HG02588 (cell line): ENCODE data around the gene KREMEN1.

Experiments used
- ATAC-seq: cut with Tn5 transposase; IDR thresholded peaks from one replicate; pipeline ENCODE4 v1.9.1; 2021; ENCODE audit warnings: mild to moderate bottlenecking, moderate library complexity; ENCODE audit not compliant: unreplicated experiment

KREMEN1 gene

DNA sequence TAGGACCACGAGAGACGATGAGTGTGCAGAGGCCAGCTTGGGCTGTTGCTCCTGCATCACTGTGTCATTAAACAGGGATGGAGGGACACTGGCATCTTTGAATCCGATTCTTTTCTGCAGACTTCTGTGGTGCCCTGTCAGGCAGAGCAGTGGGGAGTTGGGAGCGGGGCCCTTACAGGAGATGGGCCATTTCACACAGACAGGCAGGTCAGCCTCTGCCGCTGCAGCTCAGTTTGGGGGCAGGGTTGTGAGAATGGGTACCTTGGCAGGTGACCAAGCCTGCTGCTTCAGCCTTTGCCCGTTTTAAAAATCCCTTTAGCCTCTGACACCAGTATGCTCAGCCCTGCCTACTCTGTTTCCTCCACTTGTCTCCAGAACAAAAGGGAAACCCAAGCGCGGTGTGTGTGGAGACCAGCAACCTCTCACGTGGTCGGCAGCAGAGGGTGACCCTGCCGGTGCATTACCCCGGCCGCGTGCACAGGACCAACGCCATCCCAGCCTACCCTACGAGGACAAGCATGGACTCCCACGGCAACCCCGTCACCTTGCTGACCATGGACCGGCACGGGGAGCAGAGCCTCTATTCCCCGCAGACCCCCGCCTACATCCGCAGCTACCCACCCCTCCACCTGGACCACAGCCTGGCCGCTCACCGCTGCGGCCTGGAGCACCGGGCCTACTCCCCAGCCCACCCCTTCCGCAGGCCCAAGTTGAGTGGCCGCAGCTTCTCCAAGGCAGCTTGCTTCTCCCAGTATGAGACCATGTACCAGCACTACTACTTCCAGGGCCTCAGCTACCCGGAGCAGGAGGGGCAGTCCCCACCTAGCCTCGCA, 23.8 kb upstream of the KREMEN1 start:
- no peak for ATAC-seq

DNA sequence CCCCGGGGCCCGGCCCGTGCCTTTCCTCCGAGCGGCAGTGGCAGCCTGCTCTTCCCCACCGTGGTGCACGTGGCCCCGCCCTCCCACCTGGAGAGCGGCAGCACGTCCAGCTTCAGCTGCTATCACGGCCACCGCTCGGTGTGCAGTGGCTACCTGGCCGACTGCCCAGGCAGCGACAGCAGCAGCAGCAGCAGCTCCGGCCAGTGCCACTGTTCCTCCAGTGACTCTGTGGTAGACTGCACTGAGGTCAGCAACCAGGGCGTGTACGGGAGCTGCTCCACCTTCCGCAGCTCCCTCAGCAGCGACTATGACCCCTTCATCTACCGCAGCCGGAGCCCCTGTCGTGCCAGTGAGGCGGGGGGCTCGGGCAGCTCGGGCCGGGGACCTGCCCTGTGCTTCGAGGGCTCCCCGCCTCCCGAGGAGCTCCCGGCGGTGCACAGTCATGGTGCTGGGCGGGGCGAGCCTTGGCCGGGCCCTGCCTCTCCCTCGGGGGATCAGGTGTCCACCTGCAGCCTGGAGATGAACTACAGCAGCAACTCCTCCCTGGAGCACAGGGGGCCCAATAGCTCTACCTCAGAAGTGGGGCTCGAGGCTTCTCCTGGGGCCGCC, 23.1 kb upstream of the KREMEN1 start:
- no peak for ATAC-seq

DNA sequence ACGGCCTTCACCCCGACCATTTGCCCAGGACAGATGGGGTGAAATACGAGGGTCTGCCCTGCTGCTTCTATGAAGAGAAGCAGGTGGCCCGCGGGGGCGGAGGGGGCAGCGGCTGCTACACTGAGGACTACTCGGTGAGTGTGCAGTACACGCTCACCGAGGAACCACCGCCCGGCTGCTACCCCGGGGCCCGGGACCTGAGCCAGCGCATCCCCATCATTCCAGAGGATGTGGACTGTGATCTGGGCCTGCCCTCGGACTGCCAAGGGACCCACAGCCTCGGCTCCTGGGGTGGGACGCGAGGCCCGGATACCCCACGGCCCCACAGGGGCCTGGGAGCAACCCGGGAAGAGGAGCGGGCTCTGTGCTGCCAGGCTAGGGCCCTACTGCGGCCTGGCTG, 22.4 kb upstream of the KREMEN1 start:
- ATAC-seq, result no peak

DNA sequence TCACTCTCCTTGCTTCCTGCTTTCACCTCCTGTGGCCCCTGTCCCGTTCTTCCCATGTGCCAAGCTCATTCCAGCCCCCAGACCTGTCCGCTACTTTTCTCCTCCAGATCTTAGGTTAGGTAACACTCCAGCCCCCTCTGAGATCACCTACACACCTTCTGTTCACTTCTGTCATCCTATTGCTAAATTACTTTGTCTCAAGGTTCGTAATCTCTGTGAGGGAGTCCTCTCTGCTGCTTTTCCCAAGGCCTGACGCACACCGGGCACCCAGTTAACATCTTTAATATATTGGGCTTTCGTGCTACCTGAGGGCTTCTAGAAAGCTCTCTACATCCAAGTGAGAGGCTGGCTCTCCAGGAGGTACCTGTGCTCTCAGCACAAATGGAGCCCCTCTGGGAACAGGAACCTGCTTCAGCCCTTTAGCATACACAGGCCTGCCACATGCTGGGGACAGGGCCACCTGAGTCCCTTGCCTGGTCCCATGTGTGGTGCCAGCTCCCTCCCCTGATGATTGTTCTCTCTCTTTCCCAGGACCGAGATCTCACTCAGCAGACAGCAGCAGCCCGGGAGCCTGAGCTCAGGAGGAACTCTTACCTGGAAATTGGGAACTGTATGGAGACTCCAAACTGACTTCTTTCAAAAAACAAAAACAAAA, 19.7 kb upstream of the KREMEN1 start:
- ATAC-seq, result no peak

DNA sequence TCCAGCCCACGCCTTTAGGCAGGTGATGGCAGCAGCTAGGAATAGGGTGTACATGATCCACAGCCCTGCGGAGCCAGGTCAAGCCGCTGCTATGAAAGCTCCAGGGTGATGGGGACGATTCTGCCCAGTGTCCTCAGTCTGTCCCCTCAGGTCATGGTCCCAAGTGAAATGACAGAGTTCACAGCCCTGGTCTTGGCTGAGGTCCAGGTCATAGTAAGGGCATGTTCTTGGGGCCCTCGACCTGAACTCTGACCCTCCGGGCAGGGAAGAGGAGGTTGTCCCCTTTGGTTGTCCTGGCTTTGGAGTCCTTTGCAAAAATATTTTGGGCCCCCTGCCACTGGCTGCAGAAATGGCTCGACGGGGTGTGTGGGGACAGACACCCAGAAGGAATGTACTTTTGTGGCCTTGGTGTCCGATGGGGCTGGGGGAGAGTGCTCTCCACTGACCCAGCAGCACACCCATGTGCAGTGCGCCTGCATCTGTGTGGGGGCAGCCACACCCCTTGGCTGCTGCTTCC, 18.5 kb upstream of the KREMEN1 start:
- ATAC-seq, result no peak

DNA sequence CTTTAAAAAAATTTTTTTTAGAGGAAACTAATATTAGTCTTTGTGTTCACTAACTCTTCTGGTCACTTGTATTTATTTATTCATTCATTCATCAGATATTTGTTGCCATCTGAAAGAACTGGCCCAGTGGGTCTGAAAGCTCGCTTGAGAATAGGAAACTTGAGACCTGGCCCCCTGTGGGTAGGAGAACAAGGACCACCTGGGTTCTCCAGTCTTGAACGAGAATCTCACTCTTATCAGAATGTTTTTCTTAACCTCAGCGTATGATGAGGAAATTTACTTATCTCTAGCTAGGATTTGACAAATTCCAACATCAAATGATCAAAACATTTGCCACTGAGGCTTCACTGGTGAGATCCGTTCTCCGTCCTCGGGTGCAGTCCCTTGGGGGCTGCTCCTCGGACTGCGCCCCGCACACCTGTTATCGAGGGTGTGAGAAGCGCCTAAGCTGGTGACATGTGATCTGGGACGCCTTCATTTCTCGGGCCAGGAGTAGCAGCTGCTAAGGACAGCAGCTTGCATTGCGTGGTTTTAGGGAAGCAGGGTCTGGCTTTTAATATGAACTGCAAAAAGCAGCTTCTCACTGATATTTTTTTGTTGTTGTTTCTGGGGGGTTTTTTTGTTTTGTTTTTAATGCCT, 17.5 kb upstream of the KREMEN1 start:
- no peak for ATAC-seq

DNA sequence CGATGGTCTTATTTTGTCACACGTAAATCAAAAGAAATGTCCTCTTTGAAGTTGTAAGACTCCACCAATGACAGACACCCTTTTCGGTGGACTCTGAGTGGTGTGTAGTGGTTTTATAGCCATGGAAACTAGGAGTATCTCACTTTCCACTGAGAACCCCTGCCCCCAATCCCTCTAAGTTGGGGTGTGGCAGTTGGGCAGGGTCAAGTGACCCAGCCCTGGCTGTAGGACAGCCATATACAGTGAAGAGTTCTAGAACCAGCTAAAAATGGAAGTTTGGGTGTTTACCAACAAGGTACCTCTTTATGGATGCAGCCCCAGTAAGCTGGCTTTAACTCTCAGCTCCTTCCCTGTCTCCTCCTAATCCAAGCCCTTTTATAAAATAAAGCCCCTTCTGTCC, 16.4 kb upstream of the KREMEN1 start:
- no peak for ATAC-seq

DNA sequence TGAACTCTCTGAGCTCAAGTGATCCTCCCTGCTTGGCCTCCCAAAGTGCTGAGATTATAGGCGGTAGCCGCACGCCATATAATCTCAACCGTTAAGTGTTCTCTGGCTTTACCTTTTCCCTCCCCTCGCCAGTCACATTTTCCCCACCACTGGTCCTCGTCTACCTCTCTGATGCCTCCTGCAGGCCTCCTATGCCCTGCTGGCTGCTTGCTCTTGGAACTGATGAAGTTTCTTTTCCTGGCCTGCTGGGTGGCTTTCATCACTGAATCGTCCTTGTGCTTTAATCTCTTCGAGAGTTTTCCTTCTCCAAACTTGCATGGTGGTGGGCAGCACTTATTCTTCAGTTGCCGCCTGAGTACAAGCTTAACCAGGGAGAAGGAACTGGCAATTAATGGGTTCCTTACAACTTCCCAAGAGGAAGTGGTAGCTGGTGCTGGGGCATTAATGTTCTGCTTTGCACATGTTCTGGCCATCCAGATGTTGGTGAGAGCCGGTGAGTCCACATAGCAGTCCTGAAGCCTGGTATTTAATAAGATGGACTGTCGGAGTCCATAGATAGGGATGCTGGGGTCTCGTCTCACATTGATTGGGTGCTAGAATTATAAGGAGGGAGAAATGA, 12.5 kb upstream of the KREMEN1 start:
- ATAC-seq, result no peak

DNA sequence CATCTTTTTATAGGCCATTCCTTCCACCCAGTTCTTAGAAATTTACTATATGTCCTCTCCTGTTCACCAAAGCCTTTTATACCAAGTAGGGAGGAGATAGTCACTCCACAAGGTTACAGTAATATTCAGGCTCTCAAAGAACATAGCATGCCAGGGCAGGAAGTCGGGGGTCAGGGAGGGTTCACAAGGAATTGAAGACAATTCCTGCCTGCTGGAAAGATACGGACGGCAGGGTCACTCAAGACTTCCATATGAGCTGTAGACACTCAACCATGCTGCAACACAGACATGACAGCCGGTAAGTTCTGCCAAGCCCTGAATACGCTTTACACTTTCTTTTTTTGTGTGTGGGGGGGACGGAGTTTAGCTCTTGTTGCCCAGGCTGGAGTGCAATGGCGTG, 11.9 kb upstream of the KREMEN1 start:
- no peak for ATAC-seq

DNA sequence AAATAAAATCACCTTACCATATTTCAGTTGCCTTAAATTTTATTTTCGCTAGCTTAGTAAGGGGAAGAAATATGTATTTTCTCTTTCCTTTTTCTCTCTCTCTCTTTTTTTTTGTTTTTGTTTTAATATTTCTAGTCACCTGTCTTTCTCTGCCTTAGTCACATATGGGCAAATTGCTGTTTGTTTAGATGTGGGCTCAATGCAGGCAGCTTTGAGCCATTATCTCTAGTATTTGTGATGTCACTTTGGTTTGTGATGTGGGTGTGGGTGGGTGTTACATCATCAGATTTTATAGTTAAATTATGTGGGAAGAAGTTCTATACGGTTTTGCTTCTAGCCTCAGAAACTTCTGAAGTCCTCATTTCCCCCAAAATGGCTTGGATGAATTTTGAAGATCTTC, 11.1 kb upstream of the KREMEN1 start, which contains the start of gene C22orf31:
Gene C22orf31 (minus strand): TSS at position 59 of the 400 bp plus-strand sequence. CDS start 39 bp downstream, at position 20.
- ATAC-seq, result no peak

DNA sequence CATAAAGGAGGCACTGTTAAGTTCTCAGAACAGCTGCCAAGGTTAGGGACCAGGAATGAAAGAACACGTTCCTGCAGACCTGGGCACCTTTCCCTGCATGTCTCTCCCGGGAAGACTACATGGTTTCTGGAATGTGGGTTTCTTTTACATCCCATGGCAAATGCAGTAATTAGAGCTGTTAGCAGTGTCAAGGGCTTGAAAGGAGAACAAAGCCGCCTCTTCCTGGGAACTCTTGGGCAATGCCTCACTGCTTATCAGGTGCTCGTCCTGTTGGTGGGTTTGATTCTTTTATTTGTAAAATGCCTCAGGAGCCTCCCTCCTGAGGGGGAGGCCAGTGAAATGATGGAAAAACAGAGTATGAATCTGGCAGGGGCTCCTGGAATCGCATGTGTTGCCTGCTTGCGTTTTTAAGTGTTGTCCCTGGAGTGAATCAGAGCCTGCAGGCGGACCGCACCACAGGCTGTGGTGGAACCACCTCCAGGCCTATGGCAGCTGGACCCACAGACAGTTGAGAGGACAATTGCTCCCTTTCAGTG, 10.5 kb upstream of the KREMEN1 start:
- ATAC-seq, result no peak

DNA sequence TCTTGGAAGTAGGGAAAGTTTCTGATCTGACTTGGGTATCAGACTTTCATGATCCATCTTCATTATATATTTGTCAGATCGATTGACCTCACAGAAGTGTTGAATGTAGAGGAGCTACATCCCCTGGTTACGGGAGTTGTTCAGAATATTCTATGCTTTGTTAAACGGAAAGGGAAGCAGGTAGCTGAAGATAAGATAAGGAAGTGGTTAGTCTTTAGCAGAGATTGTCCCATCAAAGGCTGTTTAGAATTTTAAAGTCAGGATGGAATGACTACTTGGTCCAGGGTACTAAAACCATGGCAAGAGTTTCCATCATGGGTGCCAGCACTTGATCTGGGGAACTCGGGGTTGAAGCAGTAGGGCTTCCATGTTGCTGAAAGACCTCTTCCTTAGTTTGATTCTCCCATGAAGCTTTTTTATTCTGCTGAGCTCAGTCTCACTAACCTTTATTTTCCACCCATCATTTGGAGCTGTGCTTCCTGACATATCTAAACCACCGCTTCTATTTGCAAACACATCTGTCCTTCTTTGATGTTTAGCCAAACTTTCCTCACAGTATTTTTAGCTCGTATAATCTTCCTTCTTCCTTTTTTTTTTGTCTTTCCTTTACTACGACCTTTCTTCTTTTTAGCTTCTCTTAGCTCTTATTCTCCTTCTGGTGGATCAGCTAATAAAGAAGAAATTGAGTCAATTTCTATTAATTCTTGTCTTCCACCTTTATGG, 7.2 kb upstream of the KREMEN1 start:
- ATAC-seq, result no peak

DNA sequence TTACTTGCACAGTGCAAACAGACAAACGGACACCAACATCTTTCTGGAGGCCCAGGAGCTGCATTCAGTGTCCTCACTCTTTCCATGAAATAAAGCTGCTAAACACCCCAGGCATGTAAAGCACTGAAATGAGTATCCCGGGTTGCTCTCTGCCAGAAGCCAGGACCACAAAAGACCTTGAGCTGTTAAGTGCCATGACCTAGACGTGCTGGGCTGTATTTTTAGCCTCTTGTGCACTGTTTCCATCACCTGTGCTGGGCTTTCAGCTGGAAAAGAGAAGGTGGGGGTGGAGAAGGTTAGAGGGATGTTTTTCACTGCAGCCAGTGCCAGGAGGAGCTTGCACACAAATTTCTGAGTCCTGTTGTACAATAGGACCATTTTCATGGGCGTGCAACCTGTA, 3.4 kb upstream of the KREMEN1 start:
- no peak for ATAC-seq

DNA sequence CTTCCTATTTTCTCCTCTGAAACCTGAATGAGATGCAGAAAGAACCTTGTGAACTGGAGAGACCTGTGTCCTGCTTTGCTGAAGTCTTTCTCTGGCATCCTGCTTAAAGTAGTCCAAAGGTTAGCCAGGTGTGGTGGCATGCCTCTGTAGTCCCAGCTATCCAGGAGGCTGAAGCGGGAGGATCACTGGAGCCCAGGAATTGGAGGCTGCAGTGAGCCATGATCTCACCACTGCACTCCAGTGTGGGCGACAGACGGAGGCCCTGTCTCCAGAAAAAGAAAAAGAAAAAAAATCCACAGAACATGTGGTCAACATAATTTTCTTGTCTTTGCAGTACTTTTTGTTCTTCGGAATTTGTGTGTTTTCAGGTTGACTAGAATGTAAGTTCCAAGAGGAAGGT, 2.3 kb upstream of the KREMEN1 start:
- ATAC-seq, result no peak

DNA sequence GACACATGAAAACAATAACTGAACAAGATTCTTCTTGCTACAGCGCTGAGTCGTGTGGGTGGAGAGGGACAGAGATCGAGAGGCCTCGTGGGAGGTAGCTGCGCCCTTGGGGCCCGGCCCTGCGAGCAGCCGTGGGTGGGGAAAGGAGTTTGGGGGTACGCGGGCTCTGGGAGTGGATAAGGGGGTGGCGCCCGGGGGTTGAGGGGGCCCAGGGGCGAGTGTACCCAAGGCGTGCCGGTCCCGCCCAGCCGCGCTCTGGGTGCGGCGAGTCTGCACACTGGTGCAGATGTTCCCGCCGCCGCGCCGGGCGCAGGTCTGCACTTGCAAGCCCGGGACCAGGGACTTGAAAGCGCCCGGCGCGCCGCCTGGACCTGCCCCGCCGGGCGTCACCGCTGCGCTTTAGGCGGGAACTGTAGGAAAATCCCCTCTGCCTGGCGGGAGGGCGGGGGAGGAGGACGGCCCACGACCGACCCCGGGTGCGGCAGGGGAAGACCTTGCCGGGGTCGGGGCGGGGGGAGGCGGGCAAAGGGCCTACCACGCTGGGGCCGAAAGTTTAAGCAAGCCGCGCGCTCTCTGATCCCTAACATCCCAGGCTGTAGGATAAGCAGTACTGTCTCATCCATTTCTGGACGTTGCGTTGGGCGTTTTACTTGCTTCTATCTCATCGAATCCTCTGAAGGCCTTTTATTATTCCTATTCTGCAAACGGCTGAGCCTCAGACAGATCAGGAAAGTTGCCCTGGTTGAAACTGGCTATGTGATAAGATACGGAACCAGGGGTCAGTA, 1.4 kb upstream of the KREMEN1 start:
- ATAC-seq, result no peak

DNA sequence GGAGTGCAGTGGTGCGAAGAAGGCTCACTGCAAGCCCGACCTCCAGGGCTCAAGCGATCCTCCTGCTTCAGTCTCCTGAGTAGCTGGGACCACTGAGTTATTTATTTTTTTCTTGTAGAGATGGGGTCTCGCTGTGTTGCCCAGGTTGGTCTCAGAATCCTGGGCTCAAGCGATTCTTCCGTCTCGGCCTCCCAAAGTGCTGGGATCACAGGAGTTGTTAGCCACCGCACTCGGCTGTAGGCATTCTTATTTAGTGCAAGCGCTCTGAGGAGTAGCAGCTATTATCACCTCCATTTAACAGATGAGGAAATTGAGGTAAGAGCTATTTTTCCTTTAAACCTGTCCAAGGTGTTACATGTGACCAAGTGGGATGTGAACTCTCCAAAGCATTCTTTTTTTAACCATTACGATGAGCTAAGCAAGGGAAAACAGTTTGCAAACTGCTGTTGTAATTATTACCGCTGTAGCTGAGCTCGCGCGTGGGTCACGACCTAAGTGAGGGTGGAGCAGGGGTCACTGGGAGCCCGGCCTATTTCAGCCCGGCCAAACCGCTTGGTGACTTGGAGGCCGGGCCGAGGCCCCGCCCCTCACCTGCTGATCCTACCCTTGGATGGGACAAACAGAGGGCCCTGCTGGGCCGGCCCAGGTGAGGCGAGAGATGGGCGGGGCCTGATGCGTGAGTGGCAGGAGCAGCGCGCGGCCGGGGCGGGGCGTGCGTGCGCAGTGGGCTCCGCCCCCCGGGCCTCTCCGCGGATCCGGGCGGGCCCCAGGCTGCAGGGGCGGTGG, 449 bp upstream of the KREMEN1 start:
- ATAC-seq, result peak; percentile 77

DNA sequence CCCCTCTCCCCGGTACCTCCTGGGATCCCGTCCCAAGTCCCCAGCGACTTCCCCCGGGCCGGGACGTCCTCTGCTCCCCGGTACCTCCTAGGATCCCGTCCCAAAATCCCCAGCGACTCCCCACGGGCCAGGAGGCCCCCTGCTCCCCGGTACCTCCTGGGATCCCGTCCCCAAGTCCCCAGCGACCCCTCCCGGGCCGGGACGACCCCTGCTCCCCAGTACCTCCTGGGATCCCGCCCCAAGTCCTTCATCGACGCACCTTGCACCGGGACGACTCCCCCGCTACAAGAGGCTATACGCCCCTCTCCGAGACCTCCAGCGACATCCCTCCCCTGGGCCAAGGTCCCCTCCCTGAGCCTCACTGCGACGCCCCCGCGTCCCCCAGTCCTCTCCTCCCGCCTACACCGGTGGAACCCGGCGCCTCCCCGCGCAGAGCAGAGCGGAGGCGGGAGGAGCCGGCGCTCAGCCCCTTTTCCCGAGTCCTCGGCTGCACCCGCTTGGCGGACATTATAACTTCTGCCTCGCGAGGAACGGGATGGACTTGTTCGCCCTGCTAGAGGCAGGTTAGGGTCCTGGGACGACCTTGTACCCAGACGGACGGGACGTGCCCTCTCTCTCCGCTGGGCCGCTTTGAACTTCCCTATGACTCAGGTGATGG, 912 bp downstream of the KREMEN1 start:
- no peak for ATAC-seq

DNA sequence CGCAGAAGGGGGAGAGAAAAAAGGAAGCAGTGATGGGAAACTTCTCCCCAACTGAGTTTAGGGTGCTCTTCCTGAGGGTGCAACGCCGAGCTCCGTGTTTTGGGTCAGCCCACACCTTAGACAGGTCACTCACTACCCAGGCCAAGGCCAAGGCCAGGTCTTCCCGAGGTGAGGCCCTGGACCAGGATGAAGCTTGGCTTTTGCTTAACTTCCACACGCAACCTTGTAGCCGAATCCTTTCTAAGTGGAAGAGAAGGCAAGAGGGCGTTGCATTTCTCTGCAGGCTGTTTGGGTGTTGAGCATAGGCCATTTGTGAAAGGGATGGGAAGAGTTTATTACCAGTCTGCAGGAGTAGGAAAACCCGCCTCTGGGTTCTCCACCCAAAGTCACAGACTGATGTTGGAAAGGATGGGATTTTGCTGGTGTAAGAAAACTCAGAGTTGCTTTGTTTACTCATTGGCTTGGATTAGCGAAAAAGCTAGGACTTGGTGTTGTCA, 1.5 kb downstream of the KREMEN1 start:
- ATAC-seq, result no peak
